Parathyroid adenoma (tissue), 2 donors: ENCODE measurements around the gene MCM3AP.
"Not testable (repeated sequence)": the region's sequence is repeated elsewhere in the genome, so short reads cannot be mapped to it uniquely, and the experiment has no call there.

Experiments
- H2AFZ ChIP-seq: fragments of 300-600 bp; sonication (generic); one replicate; pipeline ENCODE4 v1.7.0; 2017; ENCODE audit warnings: antibody characterized with exemption, mild to moderate bottlenecking
- H3K27ac ChIP-seq: fragments of 300-600 bp; sonication (generic); one replicate; pipeline ENCODE4 v1.7.0; 2017
- H3K27me3 ChIP-seq: fragments of 300-600 bp; sonication (generic); one replicate; pipeline ENCODE4 v1.7.0; 2017; ENCODE audit warnings: low read length; ENCODE audit not compliant: control insufficient read depth, insufficient read depth
- H3K36me3 ChIP-seq: fragments of 300-600 bp; sonication (generic); one replicate; pipeline ENCODE4 v1.7.0; 2017; ENCODE audit warnings: low read length; ENCODE audit not compliant: control insufficient read depth, insufficient read depth
- H3K4me1 ChIP-seq: fragments of 300-600 bp; sonication (generic); one replicate; pipeline ENCODE4 v1.7.0; 2017; ENCODE audit warnings: control low read depth
- H3K4me2 ChIP-seq: fragments of 300-600 bp; sonication (generic); one replicate; pipeline ENCODE4 v1.7.0; 2017; ENCODE audit warnings: low read length
- H3K4me3 ChIP-seq: fragments of 300-600 bp; sonication (generic); one replicate; pipeline ENCODE4 v1.7.0; 2017; ENCODE audit warnings: low read depth, low read length
- H3K79me2 ChIP-seq: fragments of 300-600 bp; sonication (generic); one replicate; pipeline ENCODE4 v1.7.0; 2017; ENCODE audit warnings: control low read depth
- H3K9ac ChIP-seq: fragments of 300-600 bp; sonication (generic); one replicate; pipeline ENCODE4 v1.7.0; 2017; ENCODE audit warnings: mild to moderate bottlenecking
- H3K9me3 ChIP-seq: fragments of 300-600 bp; sonication (generic); one replicate; pipeline ENCODE4 v1.7.0; 2017; ENCODE audit warnings: low read length; ENCODE audit not compliant: control insufficient read depth
- TF ChIP-seq, protein P1 (sequence below): fragments of 300-600 bp; sonication (generic); IDR thresholded peaks from one replicate; pipeline ENCODE4 v1.7.0; 2017; ENCODE audit warnings: antibody characterized with exemption, mild to moderate bottlenecking
- donor health status: primary hyperparathyroidism.

The MCM3AP gene

DNA sequence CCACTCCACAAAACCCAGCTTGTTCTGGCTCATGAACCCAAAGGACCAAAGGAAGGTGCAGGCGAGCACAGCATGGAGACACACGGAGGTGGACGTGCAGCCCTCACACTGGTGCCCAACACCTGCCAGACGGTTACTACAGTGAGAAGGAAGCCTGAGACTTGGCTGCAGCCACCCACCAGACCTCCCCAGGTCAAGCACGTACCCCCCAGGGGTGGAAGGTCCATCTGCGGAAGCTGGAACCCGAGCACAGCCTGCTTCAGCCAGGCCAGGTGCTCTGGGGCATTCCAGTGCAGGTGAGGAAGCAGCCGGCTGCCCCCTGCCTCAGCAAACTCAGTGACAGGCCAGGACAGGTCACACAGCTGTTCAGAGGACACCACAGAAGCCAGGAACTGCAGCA lies 40.8 kb downstream of the MCM3AP start:
- Histone ChIP-seq H3K9me3 (no peaks in the 10 kb centered on the region), H3K36me3 (no peaks in the 10 kb centered on the region), H3K4me1 (no peaks in the 10 kb centered on the region), H2AFZ (no peak overlapping the region), H3K27me3 (no peaks in the 10 kb centered on the region), H3K4me2 (no peak overlapping the region), H3K79me2 (no peaks in the 10 kb centered on the region), H3K9ac (no peak overlapping the region), H3K27ac (no peak overlapping the region), H3K4me3 (no peak overlapping the region)
- TF ChIP-seq, protein P1, sequence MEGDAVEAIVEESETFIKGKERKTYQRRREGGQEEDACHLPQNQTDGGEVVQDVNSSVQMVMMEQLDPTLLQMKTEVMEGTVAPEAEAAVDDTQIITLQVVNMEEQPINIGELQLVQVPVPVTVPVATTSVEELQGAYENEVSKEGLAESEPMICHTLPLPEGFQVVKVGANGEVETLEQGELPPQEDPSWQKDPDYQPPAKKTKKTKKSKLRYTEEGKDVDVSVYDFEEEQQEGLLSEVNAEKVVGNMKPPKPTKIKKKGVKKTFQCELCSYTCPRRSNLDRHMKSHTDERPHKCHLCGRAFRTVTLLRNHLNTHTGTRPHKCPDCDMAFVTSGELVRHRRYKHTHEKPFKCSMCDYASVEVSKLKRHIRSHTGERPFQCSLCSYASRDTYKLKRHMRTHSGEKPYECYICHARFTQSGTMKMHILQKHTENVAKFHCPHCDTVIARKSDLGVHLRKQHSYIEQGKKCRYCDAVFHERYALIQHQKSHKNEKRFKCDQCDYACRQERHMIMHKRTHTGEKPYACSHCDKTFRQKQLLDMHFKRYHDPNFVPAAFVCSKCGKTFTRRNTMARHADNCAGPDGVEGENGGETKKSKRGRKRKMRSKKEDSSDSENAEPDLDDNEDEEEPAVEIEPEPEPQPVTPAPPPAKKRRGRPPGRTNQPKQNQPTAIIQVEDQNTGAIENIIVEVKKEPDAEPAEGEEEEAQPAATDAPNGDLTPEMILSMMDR = no peak

DNA sequence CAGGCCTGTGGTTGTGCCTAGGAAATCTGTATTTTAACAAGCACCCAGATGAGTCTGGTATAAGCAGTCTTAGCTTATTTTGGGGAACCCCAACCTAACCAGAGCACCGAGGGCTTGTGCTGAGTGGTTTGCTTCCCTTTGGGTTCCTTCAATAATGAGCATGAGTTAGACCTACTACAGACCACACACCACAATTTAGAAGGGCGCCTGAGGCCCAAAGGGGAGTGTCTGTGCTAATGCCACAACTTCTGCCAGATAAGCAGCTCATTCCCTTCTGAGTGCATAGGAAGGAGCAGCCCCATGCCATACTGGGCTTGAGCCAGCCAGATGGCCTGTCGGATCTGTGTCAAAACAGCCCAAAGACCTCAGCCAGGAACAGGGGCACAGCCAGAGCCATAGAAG lies 41.5 kb downstream of the MCM3AP start:
- TF ChIP-seq, protein P1 = no peak
- H2AFZ ChIP-seq = no peak overlapping the region
- H3K27ac ChIP-seq = no peak overlapping the region
- no peaks in the 10 kb centered on the region for H3K27me3 ChIP-seq
- H3K36me3 ChIP-seq = no peaks in the 10 kb centered on the region
- no peak overlapping the region for H3K4me2 ChIP-seq
- no peaks in the 10 kb centered on the region for H3K4me1 ChIP-seq
- H3K4me3 ChIP-seq = no peak overlapping the region
- H3K9ac ChIP-seq = no peak overlapping the region
- no peaks in the 10 kb centered on the region for H3K9me3 ChIP-seq
- no peaks in the 10 kb centered on the region for H3K79me2 ChIP-seq

DNA sequence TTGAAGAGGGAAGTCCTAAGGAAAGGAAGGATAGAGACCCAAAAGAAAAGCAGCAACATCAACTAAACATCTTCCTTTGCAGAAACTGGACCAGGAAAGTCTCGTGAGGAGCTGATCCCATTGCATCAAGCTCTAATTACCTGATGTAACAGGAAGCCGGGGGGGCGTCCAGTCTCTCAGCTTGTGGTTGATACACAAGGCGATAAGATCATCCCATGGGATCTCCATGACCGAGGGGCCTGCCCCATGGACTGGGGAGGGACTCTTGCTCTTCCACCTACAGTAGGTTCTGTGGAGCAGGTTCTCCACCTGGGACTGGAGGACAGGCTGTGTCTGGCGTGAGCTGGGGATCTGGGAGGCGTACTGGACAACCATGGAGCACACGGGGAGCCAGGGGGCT lies 42.1 kb downstream of the MCM3AP start:
- no peak overlapping the region for H3K27ac ChIP-seq
- no peaks in the 10 kb centered on the region for H3K36me3 ChIP-seq
- TF ChIP-seq, protein P1 = no peak
- H3K79me2 ChIP-seq = no peaks in the 10 kb centered on the region
- no peaks in the 10 kb centered on the region for H3K9me3 ChIP-seq
- H3K27me3 ChIP-seq = no peaks in the 10 kb centered on the region
- no peak overlapping the region for H3K9ac ChIP-seq
- no peak overlapping the region for H3K4me3 ChIP-seq
- no peak overlapping the region for H3K4me2 ChIP-seq
- no peak overlapping the region for H2AFZ ChIP-seq
- no peaks in the 10 kb centered on the region for H3K4me1 ChIP-seq

DNA sequence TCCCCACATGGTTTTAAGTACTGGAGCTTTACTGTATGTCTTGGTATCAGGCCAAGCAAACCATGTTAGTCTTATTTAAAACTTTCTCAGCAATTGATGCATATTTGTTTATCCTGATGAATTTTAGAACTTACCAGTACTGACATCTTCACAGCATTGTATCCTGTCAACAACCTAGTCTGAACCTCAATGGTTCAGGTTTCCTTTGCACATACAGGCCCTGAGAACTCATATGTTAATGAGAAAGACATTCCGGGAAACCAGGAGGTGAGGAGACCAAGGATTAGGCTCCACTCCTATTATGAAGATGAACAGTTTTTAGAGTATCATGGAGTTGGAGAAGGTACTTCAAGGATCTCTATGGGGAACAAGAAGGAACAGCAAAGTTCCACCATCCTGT lies 43.8 kb downstream of the MCM3AP start:
- not testable (repeated sequence) for H3K4me2 ChIP-seq, H3K4me1 ChIP-seq, H2AFZ ChIP-seq, H3K9ac ChIP-seq, H3K27ac ChIP-seq, H3K4me3 ChIP-seq, H3K79me2 ChIP-seq, H3K36me3 ChIP-seq, H3K9me3 ChIP-seq, H3K27me3 ChIP-seq

DNA sequence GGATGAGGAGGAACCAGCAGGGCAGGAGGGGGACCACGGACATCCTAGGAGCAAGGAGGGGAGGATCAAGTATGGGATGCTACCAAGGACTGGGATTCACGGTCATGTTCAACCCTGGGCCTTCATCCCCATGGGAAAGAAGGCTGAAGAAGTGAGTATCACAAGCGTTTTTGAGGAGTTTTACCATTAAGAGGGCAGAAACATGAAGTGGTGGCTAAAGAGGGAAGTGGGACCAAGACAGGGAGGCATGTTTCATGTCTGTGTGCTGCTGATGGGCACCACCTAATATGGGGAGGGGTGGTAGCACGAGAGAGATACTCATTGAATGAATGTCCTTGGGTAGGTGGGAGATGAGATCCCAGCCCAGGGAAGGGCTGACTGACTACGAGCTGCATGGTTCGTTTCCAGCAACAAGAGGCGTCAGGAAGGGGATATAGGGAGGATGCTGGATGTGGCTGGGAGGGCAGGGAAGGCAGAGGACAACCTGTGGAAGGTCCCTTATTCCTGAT lies 45.5 kb downstream of the MCM3AP start:
- Histone ChIP-seq H3K9me3 (no peaks in the 10 kb centered on the region), H3K9ac (no peak overlapping the region), H3K36me3 (no peaks in the 10 kb centered on the region), H2AFZ (no peak overlapping the region), H3K4me1 (no peaks in the 10 kb centered on the region), H3K4me2 (no peak overlapping the region), H3K27ac (no peak overlapping the region), H3K79me2 (no peaks in the 10 kb centered on the region), H3K4me3 (no peak overlapping the region), H3K27me3 (no peaks in the 10 kb centered on the region)
- TF ChIP-seq, protein P1 = no peak
